HG03439 (cell line): ENCODE data around the gene AKIP1.

ENCODE experiments used
- ATAC-seq: cut with Tn5 transposase; IDR thresholded peaks from one replicate; pipeline ENCODE4 v1.9.1; 2021; ENCODE audit warnings: mild to moderate bottlenecking, moderate library complexity; ENCODE audit not compliant: unreplicated experiment

AKIP1 gene

GRCh38 chr11:8956860-8957259 lies 45.9 kb downstream of the AKIP1 start:
- no peak for ATAC-seq

DNA sequence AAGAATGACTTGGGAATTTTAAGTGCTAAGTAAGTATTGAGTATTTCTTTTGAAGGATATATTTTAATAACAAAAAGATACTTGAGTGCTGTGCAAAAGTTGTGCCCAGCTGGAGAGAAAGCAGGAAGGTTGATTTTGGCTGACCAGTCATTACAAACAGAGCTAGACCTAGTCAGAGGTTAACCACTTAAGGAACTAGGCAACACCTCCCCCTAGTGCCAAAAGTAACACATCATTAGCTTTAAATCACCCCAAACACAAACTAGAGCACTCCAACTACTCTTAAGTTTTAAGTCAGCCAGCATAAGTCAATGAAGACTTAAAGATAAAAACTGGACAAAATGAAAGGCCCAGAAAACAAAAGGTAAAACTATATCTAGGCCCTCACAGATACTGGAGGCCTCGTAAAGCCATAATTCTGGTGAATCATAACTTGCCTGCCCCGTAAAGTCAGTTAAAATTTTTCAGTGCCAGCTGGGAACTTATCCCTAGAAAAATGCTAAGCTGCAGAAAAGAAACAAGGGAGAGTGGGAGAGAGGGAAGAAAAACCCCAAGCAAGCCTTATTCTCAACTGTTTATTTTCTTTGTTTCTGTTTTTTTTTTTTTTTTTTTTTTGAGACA lies 48.7 kb downstream of the AKIP1 start:
- no peak for ATAC-seq

GRCh38 chr11:8961401-8961800 lies 50.4 kb downstream of the AKIP1 start:
- ATAC-seq, result no peak

DNA sequence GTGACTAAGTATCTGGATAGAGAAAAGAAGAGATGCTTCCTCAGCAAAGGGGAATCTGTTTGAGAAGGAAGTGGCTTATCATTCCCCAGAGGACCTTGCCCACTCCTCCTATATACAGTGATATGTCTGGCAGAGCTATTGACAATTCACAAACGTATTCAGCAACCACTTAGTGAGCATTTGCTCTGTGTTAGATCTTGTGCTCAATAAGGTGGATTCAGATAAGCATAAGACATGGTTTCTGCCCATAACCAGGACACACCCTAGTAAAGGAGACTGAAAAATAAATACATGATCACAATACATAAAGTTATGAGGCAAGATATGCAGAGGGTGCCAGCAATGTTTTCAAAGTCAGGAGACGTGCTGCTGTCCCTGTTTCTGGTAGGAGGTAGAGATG lies 51.9 kb downstream of the AKIP1 start:
- ATAC-seq, result no peak

DNA sequence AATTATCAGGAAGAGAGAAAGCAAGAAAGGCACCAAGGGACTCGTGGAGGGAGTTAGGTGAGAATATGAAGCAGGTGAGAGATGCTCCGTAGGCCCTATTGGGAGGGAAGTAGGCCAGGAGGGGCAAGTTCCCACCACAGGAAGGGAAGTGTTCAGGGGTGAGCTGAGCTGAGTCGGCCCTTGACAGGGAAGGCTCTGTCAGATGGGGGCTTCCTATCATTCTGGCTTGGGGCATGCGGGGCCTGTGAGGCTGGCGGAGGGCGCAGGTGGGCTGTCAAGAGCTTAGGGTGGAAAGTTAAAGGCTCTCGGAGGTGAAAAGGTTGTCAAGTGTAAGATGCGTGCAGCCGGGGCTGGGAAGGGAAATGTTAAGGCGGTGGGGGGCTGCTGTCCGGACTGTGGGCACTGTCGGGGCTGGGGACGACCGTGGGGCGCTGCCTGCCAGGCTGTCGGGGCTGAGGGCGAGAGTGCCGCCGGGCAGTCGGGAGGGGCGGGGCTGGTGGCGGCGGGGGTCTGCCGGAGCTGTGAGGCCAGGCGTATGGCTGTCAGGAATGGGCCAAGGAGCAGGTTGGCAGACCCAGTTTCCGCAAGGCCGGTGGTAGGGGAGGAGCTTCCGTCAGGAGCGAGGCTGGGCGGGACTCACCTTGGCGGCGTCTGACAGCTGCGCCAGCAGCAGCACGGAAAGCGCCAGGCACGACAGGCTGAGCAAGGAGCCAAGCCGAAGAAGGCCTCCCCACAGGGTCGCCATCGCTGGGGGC lies 52.8 kb downstream of the AKIP1 start:
- ATAC-seq, result peak; percentile 66

- peak; percentile 72 for ATAC-seq
These were observed 53.6 kb downstream of the AKIP1 start, which contains the start of gene TMEM9B for GRCh38 chr11:8964324-8965320. TSS of gene TMEM9B (minus strand) at chr11:8964442. CDS start at chr11:8964313, 129 bp downstream.

DNA sequence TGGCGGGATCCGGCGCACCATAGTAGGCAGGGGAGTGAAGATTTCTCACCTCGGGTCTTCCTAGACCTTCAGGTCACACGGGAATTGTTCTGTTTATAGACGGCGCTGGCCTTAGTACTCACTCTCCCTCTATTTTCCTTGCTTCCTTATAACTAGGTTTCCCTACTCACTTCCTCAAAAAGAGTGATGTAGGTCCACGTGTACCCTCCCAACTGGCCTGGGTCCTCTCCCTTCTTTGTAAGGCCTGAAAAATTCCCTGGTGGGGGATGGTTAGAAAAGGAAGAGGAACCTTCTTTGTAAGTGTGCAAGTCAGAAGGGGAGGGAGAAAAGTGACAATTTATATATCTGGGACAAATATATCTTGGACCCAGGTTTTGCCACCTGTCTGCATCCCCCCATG lies 56.2 kb downstream of the AKIP1 start:
- no peak for ATAC-seq
